ENCODE data around the gene OPN1SW. TPM values are rescaled to one million over a fixed set of nuclear protein-coding genes. Genes with fewer than 3 reads are reported as not detected.

Gene OPN1SW
- total and polyA plus RNA-seq, 12 donors = not detected

GRCh38 chr7:128774029-128774689 lies 1.4 kb downstream of the OPN1SW start:
- TF ChIP-seq POLR2A (IDR thresholded peaks at IDR 0.05) (no peak), CTCF (IDR thresholded peaks at IDR 0.05) (no peak)
- Histone ChIP-seq H3K27me3 (no peaks in the 10 kb centered on the region), H3K9me3 (replicated peaks in 1 of 3) (no peaks in the 10 kb centered on the region), H3K4me3 (no peak overlapping the region), H3K27ac (no peak overlapping the region), H3K36me3 (replicated peaks in 1 of 2) (peaks cover 0 to 38% of the 10 kb centered on the region in 2 donors), H3K4me1 (replicated peaks in 1 of 2) (no peaks in the 10 kb centered on the region)
- WGBS, 4 donors = 92 to 96% (median 94%) methylated on average over 13 of the region's 13 CpGs
- intact Hi-C loops (cut with DNase I) = no loop called here
- no peak for DNase-seq

GRCh38 chr7:128773604-128774003 lies 2.0 kb downstream of the OPN1SW start:
- peaks cover 0 to 43% of the 10 kb centered on the region in 2 donors for H3K36me3 ChIP-seq (replicated peaks in 1 of 2)
- TF ChIP-seq CTCF (IDR thresholded peaks at IDR 0.05) = no peak
- no peak overlapping the region for H3K27ac ChIP-seq
- H3K27me3 ChIP-seq = no peaks in the 10 kb centered on the region
- no peaks in the 10 kb centered on the region for H3K4me1 ChIP-seq (replicated peaks in 1 of 2)
- no peaks in the 10 kb centered on the region for H3K9me3 ChIP-seq (replicated peaks in 1 of 3)
- 97 to 99% (median 98%) methylated on average over 12 of the region's 12 CpGs for WGBS, 4 donors
- no peak for DNase-seq
- intact Hi-C loops (cut with DNase I) = no loop called here
- H3K4me3 ChIP-seq = no peak overlapping the region

- Histone ChIP-seq H3K27ac (no peak overlapping the region), H3K4me1 (replicated peaks in 1 of 2) (no peaks in the 10 kb centered on the region), H3K4me3 (no peak overlapping the region), H3K36me3 (replicated peaks in 1 of 2) (peaks cover 0 to 66% of the 10 kb centered on the region in 2 donors), H3K27me3 (no peaks in the 10 kb centered on the region), H3K9me3 (replicated peaks in 1 of 3) (no peaks in the 10 kb centered on the region)
- intact Hi-C loops (cut with DNase I) = no loop called here
- 13 to 47% (median 30%) methylated on average over 1 to 2 of the region's 2 CpGs for WGBS, 4 donors
- TF ChIP-seq POLR2A (IDR thresholded peaks at IDR 0.05) = no peak
- TF ChIP-seq CTCF (IDR thresholded peaks at IDR 0.05) = no peak
- no peak for DNase-seq
Measured at GRCh38 chr7:128770233-128770632, 5.4 kb downstream of the OPN1SW start.

DNA sequence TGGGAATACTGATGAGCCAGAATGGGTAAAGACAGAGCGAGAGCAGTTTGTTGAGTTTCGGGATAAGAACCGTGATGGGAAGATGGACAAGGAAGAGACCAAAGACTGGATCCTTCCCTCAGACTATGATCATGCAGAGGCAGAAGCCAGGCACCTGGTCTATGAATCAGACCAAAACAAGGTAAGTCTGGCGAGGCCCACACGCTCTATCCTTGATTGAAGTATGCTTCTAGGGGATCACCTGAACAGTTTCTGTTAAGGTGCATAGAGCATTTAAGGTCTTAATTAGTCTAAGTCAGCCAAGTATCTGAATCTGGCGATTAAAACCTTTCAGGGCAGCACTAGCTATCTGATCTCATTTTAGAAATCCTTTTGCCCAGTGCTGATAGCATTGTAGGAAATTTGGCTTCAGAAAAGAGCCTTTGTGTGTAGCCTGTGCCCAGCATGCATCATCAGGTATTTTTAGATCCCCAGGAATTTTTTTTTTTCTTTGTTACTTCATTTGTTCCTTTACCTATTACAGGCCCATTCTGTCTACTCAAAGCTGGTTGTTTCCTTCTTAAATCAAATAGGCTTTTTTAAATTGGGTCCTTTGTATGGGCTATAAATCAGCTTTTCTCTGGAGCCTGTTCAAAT lies 8.0 kb downstream of the OPN1SW start:
- no peak for DNase-seq
- Histone ChIP-seq H3K27ac (peak overlapping the region in 2 of 5 donors; percentile 19 to 51), H3K9me3 (replicated peaks in 1 of 3) (no peaks in the 10 kb centered on the region), H3K4me3 (no peak overlapping the region), H3K4me1 (replicated peaks in 1 of 2) (no peaks in the 10 kb centered on the region), H3K27me3 (no peaks in the 10 kb centered on the region), H3K36me3 (replicated peaks in 1 of 2) (peaks cover 0 to 82% of the 10 kb centered on the region in 2 donors)
- intact Hi-C loops (cut with DNase I) = no loop called here
- no peak for TF ChIP-seq CTCF (IDR thresholded peaks at IDR 0.05)
- TF ChIP-seq POLR2A (IDR thresholded peaks at IDR 0.05) = no peak
- 90 to 93% (median 91%) methylated on average over 6 of the region's 6 CpGs for WGBS, 4 donors
